Activated CD8-positive, alpha-beta T cell treated with anti-CD3 and anti-CD28 coated beads for 36 hours (primary cell): Measurements from ENCODE around the gene CDH12. TPM values are rescaled to one million over a fixed set of nuclear protein-coding genes. Genes with fewer than 3 reads are reported as not detected.

Source experiments
- ATAC-seq: fragments of 200-7000 bp; cut with Tn5 transposase; one replicate; pipeline ENCODE4 v1.10.0; 2021; ENCODE audit warnings: mild to moderate bottlenecking, moderate library complexity
- CTCF ChIA-PET: fragments of 350-600 bp; sonication (Branson Sonifier 250); formaldehyde crosslinking; loops from one replicate; lab custom pipeline; 2021; ENCODE audit warnings: antibody characterized with exemption; lab: Charles Lee
- POLR2A ChIA-PET: fragments of 350-600 bp; sonication (Branson Sonifier 250); formaldehyde crosslinking; loops from one replicate; lab custom pipeline; 2021; ENCODE audit warnings: antibody characterized with exemption; lab: Charles Lee
- DNase-seq: peaks from one replicate; pipeline ENCODE4 v3.0.0-alpha.2; 2020
- H3K27ac Mint-ChIP-seq: one replicate; pipeline ENCODE4 v1.8.0; 2021; ENCODE audit warnings: mild to moderate bottlenecking, mixed read lengths
- H3K27me3 Mint-ChIP-seq: one replicate; pipeline ENCODE4 v1.8.0; 2021; ENCODE audit warnings: mixed read lengths
- H3K36me3 Mint-ChIP-seq: one replicate; pipeline ENCODE4 v1.8.0; 2021; ENCODE audit warnings: low read depth, mixed read lengths
- H3K4me1 Mint-ChIP-seq: one replicate; pipeline ENCODE4 v1.8.0; 2021; ENCODE audit warnings: low read depth, mixed read lengths
- H3K4me3 Mint-ChIP-seq: one replicate; pipeline ENCODE4 v1.8.0; 2021; ENCODE audit warnings: mild to moderate bottlenecking, moderate library complexity, mixed read lengths
- H3K9me3 Mint-ChIP-seq: one replicate; pipeline ENCODE4 v1.8.0; 2021; ENCODE audit warnings: mixed read lengths
- intact Hi-C: fragments of 100-400 bp; cut with micrococcal nuclease; formaldehyde crosslinking; loops from one replicate; pipeline ENCODE4 v1.10.0; 2022
- total RNA-seq, 2 experiments: library from RNA; stranded (reverse); gene quantifications; one replicate each; pipeline ENCODE4 v1.2.3, GENCODE V29; 2021
- TF ChIP-seq, protein P1 (sequence below): fragments of 200-600 bp; IDR thresholded peaks from one replicate; pipeline ENCODE4 v1.8.0; 2022; ENCODE audit warnings: antibody characterized with exemption, mild to moderate bottlenecking

The CDH12 gene
- total RNA-seq, 2 experiments from 2014 or later = not detected

DNA sequence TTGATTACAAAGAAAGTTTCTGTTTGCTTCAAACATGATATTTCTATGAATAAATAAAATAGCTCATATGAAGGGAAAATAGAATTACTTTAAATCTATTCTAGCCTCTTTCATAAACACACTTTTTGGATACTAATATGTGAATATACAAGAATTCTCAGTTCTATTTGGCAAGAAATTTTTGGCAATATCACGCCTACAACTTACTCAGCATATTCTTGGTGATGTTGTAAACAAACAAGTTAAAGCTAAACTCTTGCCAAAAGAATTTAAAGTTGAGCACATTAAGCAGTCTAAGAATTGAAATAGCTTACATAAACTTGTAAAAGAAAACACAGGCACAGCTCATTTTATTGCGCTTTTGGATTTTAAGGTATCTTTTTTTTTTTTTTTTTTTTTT is 209.8 kb downstream of the CDH12 start:
- H3K4me1 Mint-ChIP-seq = no peaks in the 10 kb centered on the region
- no peak for ATAC-seq
- peaks cover 14% of the 10 kb centered on the region for H3K9me3 Mint-ChIP-seq
- no peaks in the 10 kb centered on the region for H3K27me3 Mint-ChIP-seq
- no peak overlapping the region for H3K4me3 Mint-ChIP-seq
- intact Hi-C loops = no loop called here
- DNase-seq = no peak
- no peaks in the 10 kb centered on the region for H3K36me3 Mint-ChIP-seq
- no peak overlapping the region for H3K27ac Mint-ChIP-seq
- ChIA-PET CTCF (no interaction called here), POLR2A (no interaction called here)
- TF ChIP-seq, protein P1, sequence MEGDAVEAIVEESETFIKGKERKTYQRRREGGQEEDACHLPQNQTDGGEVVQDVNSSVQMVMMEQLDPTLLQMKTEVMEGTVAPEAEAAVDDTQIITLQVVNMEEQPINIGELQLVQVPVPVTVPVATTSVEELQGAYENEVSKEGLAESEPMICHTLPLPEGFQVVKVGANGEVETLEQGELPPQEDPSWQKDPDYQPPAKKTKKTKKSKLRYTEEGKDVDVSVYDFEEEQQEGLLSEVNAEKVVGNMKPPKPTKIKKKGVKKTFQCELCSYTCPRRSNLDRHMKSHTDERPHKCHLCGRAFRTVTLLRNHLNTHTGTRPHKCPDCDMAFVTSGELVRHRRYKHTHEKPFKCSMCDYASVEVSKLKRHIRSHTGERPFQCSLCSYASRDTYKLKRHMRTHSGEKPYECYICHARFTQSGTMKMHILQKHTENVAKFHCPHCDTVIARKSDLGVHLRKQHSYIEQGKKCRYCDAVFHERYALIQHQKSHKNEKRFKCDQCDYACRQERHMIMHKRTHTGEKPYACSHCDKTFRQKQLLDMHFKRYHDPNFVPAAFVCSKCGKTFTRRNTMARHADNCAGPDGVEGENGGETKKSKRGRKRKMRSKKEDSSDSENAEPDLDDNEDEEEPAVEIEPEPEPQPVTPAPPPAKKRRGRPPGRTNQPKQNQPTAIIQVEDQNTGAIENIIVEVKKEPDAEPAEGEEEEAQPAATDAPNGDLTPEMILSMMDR = no peak

DNA sequence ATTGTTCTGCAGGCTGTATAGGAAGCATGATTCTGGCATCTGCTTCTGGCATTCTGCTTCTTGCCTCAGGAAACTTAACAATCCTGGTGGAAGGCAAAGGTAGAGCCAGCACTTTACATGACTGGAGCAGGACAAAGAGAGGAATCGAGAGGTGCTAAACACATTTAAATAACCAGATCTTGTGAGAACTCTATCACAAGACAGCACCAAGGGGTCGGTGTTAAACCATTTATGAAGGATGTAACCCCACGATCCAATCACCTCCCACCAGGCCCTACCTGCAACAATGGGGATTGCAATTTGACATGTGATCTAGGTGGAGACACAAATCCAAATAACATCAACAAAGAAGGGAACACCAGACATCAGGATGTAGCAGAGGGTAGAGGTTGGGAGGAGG is 221.5 kb downstream of the CDH12 start:
- TF ChIP-seq, protein P1 = no peak
- Mint-ChIP-seq H3K36me3 (no peaks in the 10 kb centered on the region), H3K4me1 (no peaks in the 10 kb centered on the region), H3K27ac (no peak overlapping the region), H3K9me3 (peaks cover 14% of the 10 kb centered on the region), H3K4me3 (no peak overlapping the region), H3K27me3 (no peaks in the 10 kb centered on the region)
- no peak for DNase-seq
- intact Hi-C loops = no loop called here
- ATAC-seq = no peak
- POLR2A ChIA-PET = no interaction called here
- CTCF ChIA-PET = no interaction called here

DNA sequence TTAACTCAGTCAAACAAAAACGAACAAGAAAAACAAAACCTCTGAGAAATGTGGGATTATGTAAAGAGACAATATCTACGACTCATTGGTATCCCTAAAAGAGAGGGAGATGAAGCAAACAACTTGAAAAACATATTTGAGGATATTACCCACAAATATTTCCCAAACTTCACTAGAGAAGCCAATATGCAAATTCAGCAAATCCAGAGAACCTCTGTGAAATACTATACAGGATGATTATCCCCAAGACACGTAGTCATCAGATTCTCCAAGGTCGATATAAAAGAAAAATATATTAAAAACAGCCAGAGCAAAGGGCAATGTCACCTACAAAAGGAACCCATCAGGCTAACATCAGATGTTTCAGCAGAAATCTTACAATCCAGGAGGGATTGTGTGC is 226.1 kb downstream of the CDH12 start:
- Mint-ChIP-seq H3K27me3 (no peaks in the 10 kb centered on the region), H3K4me3 (no peak overlapping the region), H3K27ac (no peak overlapping the region), H3K9me3 (peaks cover 21% of the 10 kb centered on the region), H3K36me3 (no peaks in the 10 kb centered on the region), H3K4me1 (no peaks in the 10 kb centered on the region)
- DNase-seq = no peak
- intact Hi-C loops = no loop called here
- TF ChIP-seq, protein P1 = no peak
- no peak for ATAC-seq
- POLR2A ChIA-PET = no interaction called here
- CTCF ChIA-PET = no interaction called here

DNA sequence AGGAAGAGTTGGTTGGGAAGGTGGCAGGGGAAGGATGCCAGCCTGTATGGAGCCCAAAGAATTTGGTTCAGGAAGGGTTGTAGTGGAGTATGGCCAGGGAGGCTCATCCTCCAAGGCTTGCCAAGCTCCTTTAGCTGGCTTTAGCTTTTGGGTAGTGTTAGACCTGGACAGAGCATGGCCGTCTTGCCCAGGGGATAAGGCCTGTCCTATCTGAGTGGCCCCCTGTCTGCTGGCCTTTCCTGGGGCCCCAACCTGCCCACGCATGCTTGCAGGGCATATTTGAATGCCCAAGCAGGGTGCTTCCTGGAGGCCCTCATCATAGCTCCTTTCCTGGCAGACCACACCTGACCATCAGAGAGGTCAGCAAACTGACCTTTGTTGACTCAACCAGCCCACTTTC is 227.7 kb downstream of the CDH12 start:
- ChIA-PET POLR2A (no interaction called here), CTCF (no interaction called here)
- no peak for ATAC-seq
- TF ChIP-seq, protein P1 = no peak
- Mint-ChIP-seq H3K4me1 (no peaks in the 10 kb centered on the region), H3K27me3 (no peaks in the 10 kb centered on the region), H3K27ac (no peak overlapping the region), H3K36me3 (no peaks in the 10 kb centered on the region), H3K4me3 (no peak overlapping the region), H3K9me3 (peaks cover 20% of the 10 kb centered on the region)
- DNase-seq = no peak
- intact Hi-C loops = no loop called here

DNA sequence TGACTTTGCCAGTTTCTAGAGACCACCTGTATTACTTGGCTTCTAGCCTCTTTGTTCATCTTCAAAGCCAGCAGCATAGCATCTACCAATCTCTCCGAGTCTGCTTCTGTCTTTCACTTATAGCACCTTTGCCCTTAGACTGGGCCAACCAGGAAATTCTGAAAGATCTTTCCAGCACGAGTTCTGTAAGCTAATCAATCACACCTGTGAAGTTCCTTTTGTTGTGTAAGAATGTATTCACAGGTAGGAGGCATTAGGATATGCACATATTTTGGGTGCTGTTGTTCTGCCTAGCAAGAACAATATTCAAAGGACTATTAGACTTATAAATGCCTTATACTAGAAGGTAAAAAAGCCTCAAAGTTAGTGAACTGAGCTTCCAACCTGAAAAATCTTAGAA is 232.1 kb downstream of the CDH12 start:
- ChIA-PET POLR2A (no interaction called here), CTCF (interaction anchor here (0.6 kb wide), 1 partner anchor 1828 kb away, joined by 3 read pairs; no protein-coding TSS in a partner anchor)
- intact Hi-C loops = no loop called here
- H3K27ac Mint-ChIP-seq = no peak overlapping the region
- H3K4me1 Mint-ChIP-seq = no peaks in the 10 kb centered on the region
- DNase-seq (no peak), ATAC-seq (no peak)
- no peaks in the 10 kb centered on the region for H3K36me3 Mint-ChIP-seq
- peaks cover 15% of the 10 kb centered on the region for H3K9me3 Mint-ChIP-seq
- TF ChIP-seq, protein P1 = no peak
- H3K27me3 Mint-ChIP-seq = no peaks in the 10 kb centered on the region
- no peak overlapping the region for H3K4me3 Mint-ChIP-seq
